ENCODE results near the gene UBALD1.

DNA sequence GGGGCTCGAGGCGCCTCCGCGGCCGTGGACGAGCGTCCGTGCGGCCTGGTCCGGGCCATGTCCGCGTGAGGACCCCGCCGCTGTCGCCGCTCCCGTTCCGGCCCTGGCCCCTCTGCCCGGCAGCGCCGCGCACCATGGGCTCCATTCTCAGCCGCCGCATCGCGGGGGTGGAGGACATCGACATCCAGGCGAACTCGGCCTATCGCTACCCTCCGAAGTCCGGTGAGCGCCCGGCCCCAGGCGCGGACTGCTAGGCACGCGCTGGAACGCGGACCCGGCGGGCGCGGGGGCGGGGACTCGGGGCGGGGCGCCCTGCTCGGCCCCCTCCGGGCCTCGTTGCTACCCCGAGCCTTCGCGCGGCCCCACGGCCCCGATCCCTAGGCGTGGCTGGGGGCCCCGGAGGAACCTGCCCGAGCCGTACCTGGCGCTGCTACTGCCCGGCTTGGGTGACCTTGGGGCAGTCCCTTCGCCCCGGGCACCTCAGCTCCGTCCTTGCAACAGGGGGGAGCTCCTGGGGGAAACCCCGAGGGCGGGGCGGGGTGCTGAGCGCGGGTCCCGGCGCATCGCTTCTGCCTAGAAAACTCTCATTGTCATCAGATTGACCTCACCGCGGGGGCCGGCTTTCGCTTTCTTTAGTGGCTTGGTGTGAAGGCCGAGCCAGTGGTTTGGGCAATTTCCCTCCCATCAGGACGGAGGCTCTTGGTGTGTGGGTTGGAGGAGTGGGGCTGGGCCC lies 10.3 kb upstream of the UBALD1 start:
- TF ChIP-seq EZH2 (IDR thresholded peaks at IDR 0.05; ENCODE audit: borderline replicate concordance, low read depth, low read length): no peak
- TF ChIP-seq MYBL2 (IDR thresholded peaks at IDR 0.05; ENCODE audit: low read depth): no peak
- no peak for TF ChIP-seq MYBL2 (CRISPR knock-in tag; IDR thresholded peaks at IDR 0.05; ENCODE audit: borderline replicate concordance)
- TF ChIP-seq, protein P1, sequence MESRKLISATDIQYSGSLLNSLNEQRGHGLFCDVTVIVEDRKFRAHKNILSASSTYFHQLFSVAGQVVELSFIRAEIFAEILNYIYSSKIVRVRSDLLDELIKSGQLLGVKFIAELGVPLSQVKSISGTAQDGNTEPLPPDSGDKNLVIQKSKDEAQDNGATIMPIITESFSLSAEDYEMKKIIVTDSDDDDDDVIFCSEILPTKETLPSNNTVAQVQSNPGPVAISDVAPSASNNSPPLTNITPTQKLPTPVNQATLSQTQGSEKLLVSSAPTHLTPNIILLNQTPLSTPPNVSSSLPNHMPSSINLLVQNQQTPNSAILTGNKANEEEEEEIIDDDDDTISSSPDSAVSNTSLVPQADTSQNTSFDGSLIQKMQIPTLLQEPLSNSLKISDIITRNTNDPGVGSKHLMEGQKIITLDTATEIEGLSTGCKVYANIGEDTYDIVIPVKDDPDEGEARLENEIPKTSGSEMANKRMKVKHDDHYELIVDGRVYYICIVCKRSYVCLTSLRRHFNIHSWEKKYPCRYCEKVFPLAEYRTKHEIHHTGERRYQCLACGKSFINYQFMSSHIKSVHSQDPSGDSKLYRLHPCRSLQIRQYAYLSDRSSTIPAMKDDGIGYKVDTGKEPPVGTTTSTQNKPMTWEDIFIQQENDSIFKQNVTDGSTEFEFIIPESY (CRISPR knock-in tag; IDR thresholded peaks at IDR 0.05): no peak
- TF ChIP-seq POLR2H (tag; IDR thresholded peaks at IDR 0.05; ENCODE audit: low read depth): no peak; the same call in none of the 2 replicates
- peak; percentile 22; the same call in 1 of the 2 replicates for TF ChIP-seq POLR2AphosphoS5 (IDR thresholded peaks at IDR 0.05; ENCODE audit: control insufficient read depth, insufficient read depth, low read depth, low read length)
- peak; percentile 79 for TF ChIP-seq POLR2A (conservative IDR thresholded peaks at IDR 0.05)
- TF ChIP-seq, protein P2, sequence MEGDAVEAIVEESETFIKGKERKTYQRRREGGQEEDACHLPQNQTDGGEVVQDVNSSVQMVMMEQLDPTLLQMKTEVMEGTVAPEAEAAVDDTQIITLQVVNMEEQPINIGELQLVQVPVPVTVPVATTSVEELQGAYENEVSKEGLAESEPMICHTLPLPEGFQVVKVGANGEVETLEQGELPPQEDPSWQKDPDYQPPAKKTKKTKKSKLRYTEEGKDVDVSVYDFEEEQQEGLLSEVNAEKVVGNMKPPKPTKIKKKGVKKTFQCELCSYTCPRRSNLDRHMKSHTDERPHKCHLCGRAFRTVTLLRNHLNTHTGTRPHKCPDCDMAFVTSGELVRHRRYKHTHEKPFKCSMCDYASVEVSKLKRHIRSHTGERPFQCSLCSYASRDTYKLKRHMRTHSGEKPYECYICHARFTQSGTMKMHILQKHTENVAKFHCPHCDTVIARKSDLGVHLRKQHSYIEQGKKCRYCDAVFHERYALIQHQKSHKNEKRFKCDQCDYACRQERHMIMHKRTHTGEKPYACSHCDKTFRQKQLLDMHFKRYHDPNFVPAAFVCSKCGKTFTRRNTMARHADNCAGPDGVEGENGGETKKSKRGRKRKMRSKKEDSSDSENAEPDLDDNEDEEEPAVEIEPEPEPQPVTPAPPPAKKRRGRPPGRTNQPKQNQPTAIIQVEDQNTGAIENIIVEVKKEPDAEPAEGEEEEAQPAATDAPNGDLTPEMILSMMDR (IDR thresholded peaks at IDR 0.05 in 2 of 3, conservative IDR thresholded peaks at IDR 0.05 in 1 of 3; ENCODE audit: insufficient read depth in 2 of 3, low read depth in 1 of 3, low read length in 3 of 3): no peak
- no peak for TF ChIP-seq ZNF224 (CRISPR knock-in tag; IDR thresholded peaks at IDR 0.05)
- no peak for TF ChIP-seq ZNF384 (IDR thresholded peaks at IDR 0.05; ENCODE audit: low read depth, low read length)
- no peak for TF ChIP-seq KDM1A (IDR thresholded peaks at IDR 0.05)
- no peak for TF ChIP-seq ARNT (IDR thresholded peaks at IDR 0.05)
- TF ChIP-seq ZNF274 (IDR thresholded peaks at IDR 0.05; ENCODE audit: borderline replicate concordance, low read depth, low read length): no peak
- TF ChIP-seq SP1 (CRISPR knock-in tag; IDR thresholded peaks at IDR 0.05): 0 out of 2 replicates have a peak, but pooled peaks have one; percentile 33
